BE2C (cell line): ENCODE results near the gene DNAAF9.

Experiments used
- DNase-seq: peaks from one replicate; pipeline ENCODE4 v3.0.0-alpha.2; 2020
- H3K27me3 ChIP-seq: fragments of 250-450 bp; sonication (Bioruptor Pico); 2 replicates; pipeline ENCODE4 v1.5.1; 2020; ENCODE audit warnings: mild to moderate bottlenecking
- H3K36me3 ChIP-seq: fragments of 250-450 bp; sonication (Bioruptor Pico); 2 replicates; pipeline ENCODE4 v1.5.1; 2020; ENCODE audit warnings: mild to moderate bottlenecking
- H3K4me1 ChIP-seq: fragments of 250-450 bp; sonication (Bioruptor Pico); 2 replicates; pipeline ENCODE4 v1.5.1; 2020
- H3K4me3 ChIP-seq: 2 replicates; pipeline ENCODE4 v1.5.1; 2011; ENCODE audit warnings: low read depth, low read length
- H3K9me3 ChIP-seq: fragments of 250-450 bp; sonication (Bioruptor Pico); 2 replicates; pipeline ENCODE4 v1.5.1; 2020
- TF ChIP-seq, protein P1 (sequence below): IDR thresholded peaks from 2 replicates; pipeline ENCODE4 v1.5.1; 2012; ENCODE audit warnings: mild to moderate bottlenecking, low read depth, low read length

DNAAF9 gene

GRCh38 chr20:3447321-3447720 lies 39.9 kb upstream of the DNAAF9 start:
- H3K36me3 ChIP-seq = no peaks in the 10 kb centered on the region
- no peak overlapping the region for H3K4me3 ChIP-seq
- no peak for DNase-seq
- H3K4me1 ChIP-seq = no peaks in the 10 kb centered on the region
- TF ChIP-seq, protein P1, sequence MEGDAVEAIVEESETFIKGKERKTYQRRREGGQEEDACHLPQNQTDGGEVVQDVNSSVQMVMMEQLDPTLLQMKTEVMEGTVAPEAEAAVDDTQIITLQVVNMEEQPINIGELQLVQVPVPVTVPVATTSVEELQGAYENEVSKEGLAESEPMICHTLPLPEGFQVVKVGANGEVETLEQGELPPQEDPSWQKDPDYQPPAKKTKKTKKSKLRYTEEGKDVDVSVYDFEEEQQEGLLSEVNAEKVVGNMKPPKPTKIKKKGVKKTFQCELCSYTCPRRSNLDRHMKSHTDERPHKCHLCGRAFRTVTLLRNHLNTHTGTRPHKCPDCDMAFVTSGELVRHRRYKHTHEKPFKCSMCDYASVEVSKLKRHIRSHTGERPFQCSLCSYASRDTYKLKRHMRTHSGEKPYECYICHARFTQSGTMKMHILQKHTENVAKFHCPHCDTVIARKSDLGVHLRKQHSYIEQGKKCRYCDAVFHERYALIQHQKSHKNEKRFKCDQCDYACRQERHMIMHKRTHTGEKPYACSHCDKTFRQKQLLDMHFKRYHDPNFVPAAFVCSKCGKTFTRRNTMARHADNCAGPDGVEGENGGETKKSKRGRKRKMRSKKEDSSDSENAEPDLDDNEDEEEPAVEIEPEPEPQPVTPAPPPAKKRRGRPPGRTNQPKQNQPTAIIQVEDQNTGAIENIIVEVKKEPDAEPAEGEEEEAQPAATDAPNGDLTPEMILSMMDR = no peak
- no peaks in the 10 kb centered on the region for H3K27me3 ChIP-seq
- H3K9me3 ChIP-seq = no peaks in the 10 kb centered on the region

GRCh38 chr20:3446779-3447178 lies 39.3 kb upstream of the DNAAF9 start:
- Histone ChIP-seq H3K27me3 (no peaks in the 10 kb centered on the region), H3K4me3 (no peak overlapping the region), H3K9me3 (no peaks in the 10 kb centered on the region), H3K36me3 (no peaks in the 10 kb centered on the region), H3K4me1 (no peaks in the 10 kb centered on the region)
- TF ChIP-seq, protein P1 = no peak
- no peak for DNase-seq

DNA sequence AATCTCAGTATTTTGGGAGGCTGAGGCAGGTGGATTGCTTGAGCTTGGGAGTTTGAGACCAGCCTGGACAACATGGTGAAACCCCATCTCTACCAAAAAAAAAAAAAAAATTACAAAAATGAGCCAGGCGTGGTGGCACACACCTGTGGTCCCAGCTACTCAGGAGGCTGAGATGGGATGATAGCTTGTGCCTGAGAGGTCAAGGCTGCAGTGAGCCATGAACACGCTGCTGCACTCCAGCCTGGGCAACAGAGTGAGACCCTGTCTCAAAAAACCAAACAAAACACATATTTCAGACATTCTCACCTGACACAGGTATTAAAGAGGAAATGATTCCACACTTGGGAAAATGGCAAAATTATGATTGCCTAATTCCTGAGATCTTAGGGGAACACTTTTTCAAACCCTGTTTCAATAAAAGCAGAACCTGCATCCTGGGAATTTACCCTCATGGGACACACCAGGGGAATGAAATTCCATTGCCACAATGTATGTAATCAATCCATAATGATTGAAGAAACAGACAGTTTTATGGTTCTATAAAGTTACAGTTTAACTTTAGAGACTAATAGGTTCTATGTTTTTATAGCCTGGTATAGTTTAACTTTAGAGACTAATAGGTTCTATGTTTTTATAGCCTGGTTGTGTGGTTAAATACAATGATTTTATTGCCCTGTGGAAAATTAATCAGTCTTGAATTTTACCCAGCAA lies 29.6 kb upstream of the DNAAF9 start:
- H3K27me3 ChIP-seq = no peaks in the 10 kb centered on the region
- DNase-seq = no peak
- no peaks in the 10 kb centered on the region for H3K9me3 ChIP-seq
- H3K4me3 ChIP-seq = no peak overlapping the region
- no peaks in the 10 kb centered on the region for H3K36me3 ChIP-seq
- no peaks in the 10 kb centered on the region for H3K4me1 ChIP-seq
- TF ChIP-seq, protein P1 = no peak

- TF ChIP-seq, protein P1 = no peak
- Histone ChIP-seq H3K4me3 (no peak overlapping the region), H3K27me3 (no peaks in the 10 kb centered on the region), H3K4me1 (no peaks in the 10 kb centered on the region), H3K36me3 (no peaks in the 10 kb centered on the region), H3K9me3 (no peaks in the 10 kb centered on the region)
- DNase-seq = no peak
Observed at GRCh38 chr20:3434232-3434631, 26.8 kb upstream of the DNAAF9 start.

DNA sequence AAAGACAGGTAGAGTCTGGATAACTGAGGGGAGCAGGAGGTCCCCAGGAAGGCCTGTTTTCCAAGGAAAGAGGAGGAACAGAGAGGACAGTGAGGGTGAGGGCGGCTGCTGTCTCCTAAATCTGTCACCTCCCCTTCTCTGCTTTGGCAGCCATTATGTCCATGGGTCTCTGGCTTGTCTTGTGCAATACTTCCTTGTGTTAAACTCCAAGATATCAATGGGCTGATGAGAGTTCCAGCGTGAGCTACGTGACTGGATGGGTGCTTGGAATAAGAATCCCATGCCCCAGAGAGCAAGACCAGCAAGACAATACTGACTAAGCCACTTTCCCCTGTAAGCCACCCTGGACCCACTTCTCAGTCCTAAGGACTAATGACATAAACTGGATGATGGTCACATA lies 26.3 kb upstream of the DNAAF9 start:
- DNase-seq = no peak
- Histone ChIP-seq H3K4me3 (no peak overlapping the region), H3K9me3 (no peaks in the 10 kb centered on the region), H3K36me3 (no peaks in the 10 kb centered on the region), H3K27me3 (no peaks in the 10 kb centered on the region), H3K4me1 (no peaks in the 10 kb centered on the region)
- TF ChIP-seq, protein P1 = no peak

GRCh38 chr20:3432844-3433243 lies 25.4 kb upstream of the DNAAF9 start:
- Histone ChIP-seq H3K4me3 (no peak overlapping the region), H3K27me3 (no peaks in the 10 kb centered on the region), H3K4me1 (no peaks in the 10 kb centered on the region), H3K36me3 (no peaks in the 10 kb centered on the region), H3K9me3 (no peaks in the 10 kb centered on the region)
- DNase-seq = no peak
- TF ChIP-seq, protein P1 = no peak
